K562 (cell line): ENCODE results near the gene ABHD18. TPM values are rescaled to one million over a fixed set of nuclear protein-coding genes. Genes with fewer than 3 reads are reported as not detected.

Source experiments
- ARID1B ChIP-seq: fragments of 450-650 bp; IDR thresholded peaks from 2 replicates; pipeline ENCODE4 v1.6.1; 2016; ENCODE audit warnings: antibody characterized with exemption, mild to moderate bottlenecking, inconsistent platforms
- BHLHE40 ChIP-seq: IDR thresholded peaks from 2 replicates; pipeline ENCODE4 v1.6.1; 2011; ENCODE audit warnings: low read length, improper control_type of control experiment
- HCFC1 ChIP-seq: IDR thresholded peaks from 2 replicates; pipeline ENCODE4 v1.6.1; 2012; ENCODE audit warnings: low read depth, low read length, improper control_type of control experiment
- HLTF ChIP-seq: fragments of 450-650 bp; IDR thresholded peaks from 2 replicates; pipeline ENCODE4 v1.6.1; 2016
- HMGN3 ChIP-seq: IDR thresholded peaks from 2 replicates; pipeline ENCODE4 v1.6.1; 2011; ENCODE audit warnings: borderline replicate concordance, low read depth, mild to moderate bottlenecking, mixed read lengths, low read length; ENCODE audit not compliant: insufficient read length; ENCODE audit errors: extremely low read depth
- NFRKB ChIP-seq: fragments of 450-650 bp; IDR thresholded peaks from 2 replicates; pipeline ENCODE4 v1.6.1; 2016; ENCODE audit warnings: low read depth
- SREBF1 ChIP-seq: fragments of 150-350 bp; IDR thresholded peaks from 2 replicates; pipeline ENCODE4 v1.6.1; 2014; ENCODE audit warnings: antibody characterized with exemption, low read depth, low read length, borderline replicate concordance
- SREBF2 ChIP-seq: sonication (generic); formaldehyde crosslinking; IDR thresholded peaks from 2 replicates; pipeline ENCODE4 v1.4.0; 2020; ENCODE audit warnings: mild to moderate bottlenecking, missing genetic modification reagents
- YY1 ChIP-seq, 3 experiments: IDR thresholded peaks; 2 replicates each; pipeline ENCODE4 v1.6.1; 2011; ENCODE audit warnings: low read length in 2 of 3, mild to moderate bottlenecking in 2 of 3, moderate library complexity in 2 of 3, borderline replicate concordance in 1 of 3, control low read depth in 1 of 3, low read depth in 1 of 3; ENCODE audit not compliant: insufficient read depth in 3 of 3, insufficient replicate concordance in 2 of 3, control insufficient read depth in 1 of 3, insufficient read length in 1 of 3; ENCODE audit errors: extremely low read depth in 1 of 3
- ZNF143 ChIP-seq: sonication (generic); formaldehyde crosslinking; IDR thresholded peaks from 2 replicates; pipeline ENCODE4 v1.9.0; 2022; ENCODE audit warnings: mild to moderate bottlenecking, missing genetic modification reagents
- polyA plus RNA-seq, 8 experiments: library from polyadenylated mRNA; depleted of rRNA in 4 of 8; stranded (reverse) in 5 of 8; unstranded in 3 of 8; fragments of >200 nt; fragmentation: Nextera tagmentation in 2 of 8; fragmentation: Illumina TruSeq in 1 of 8; extraction: Ambion mirVana in 2 of 8; extraction: Trizol in 1 of 8; gene quantifications; 2 replicates each; pipeline versions ENCODE4 v1.2.1 to v1.2.3, GENCODE V29; 2011 to 2014; ENCODE audit warnings: inconsistent platforms in 1 of 8, missing spikeins in 1 of 8
- total RNA-seq, 7 experiments: library from RNA; depleted of rRNA in 6 of 7; stranded (reverse); fragments of >200 nt in 6 of 7; fragmentation: Illumina TruSeq in 2 of 7; extraction: Trizol in 2 of 7; gene quantifications; 2 replicates each; pipeline versions ENCODE4 v1.2.1 to v1.2.3, GENCODE V29; 2011 to 2021; ENCODE audit warnings: low replicate concordance in 1 of 7
- TF ChIP-seq, protein P1 (sequence below): fragments of 200-600 bp; sonication (generic); IDR thresholded peaks from one replicate; pipeline ENCODE4 v1.6.1; 2012; ENCODE audit warnings: mild to moderate bottlenecking, low read depth, low read length, inconsistent platforms
- TF ChIP-seq, protein P2 (sequence below): fragments of 450-650 bp; conservative IDR thresholded peaks from 2 replicates; pipeline ENCODE4 v1.6.1; 2016; ENCODE audit warnings: missing genetic modification characterization, low read depth, mild to moderate bottlenecking, missing compliant biosample characterization, moderate library complexity
- TF ChIP-seq, protein P3 (sequence below): sonication (generic); formaldehyde crosslinking; IDR thresholded peaks from 2 replicates; pipeline ENCODE4 v1.8.0; 2023; ENCODE audit warnings: mild to moderate bottlenecking, missing genetic modification reagents

Gene ABHD18
- total and polyA plus RNA-seq, 9 of the 15 experiments (the other 6 are each of a cell fraction or from before 2014, with no cell fraction given) = 6.1 to 25.0 (median 16.0) TPM

GRCh38 chr4:128060699-128061565, 95.7 kb downstream of the ABHD18 start, which contains the start of gene LARP1B (continued):
- TF ChIP-seq, protein P1, sequence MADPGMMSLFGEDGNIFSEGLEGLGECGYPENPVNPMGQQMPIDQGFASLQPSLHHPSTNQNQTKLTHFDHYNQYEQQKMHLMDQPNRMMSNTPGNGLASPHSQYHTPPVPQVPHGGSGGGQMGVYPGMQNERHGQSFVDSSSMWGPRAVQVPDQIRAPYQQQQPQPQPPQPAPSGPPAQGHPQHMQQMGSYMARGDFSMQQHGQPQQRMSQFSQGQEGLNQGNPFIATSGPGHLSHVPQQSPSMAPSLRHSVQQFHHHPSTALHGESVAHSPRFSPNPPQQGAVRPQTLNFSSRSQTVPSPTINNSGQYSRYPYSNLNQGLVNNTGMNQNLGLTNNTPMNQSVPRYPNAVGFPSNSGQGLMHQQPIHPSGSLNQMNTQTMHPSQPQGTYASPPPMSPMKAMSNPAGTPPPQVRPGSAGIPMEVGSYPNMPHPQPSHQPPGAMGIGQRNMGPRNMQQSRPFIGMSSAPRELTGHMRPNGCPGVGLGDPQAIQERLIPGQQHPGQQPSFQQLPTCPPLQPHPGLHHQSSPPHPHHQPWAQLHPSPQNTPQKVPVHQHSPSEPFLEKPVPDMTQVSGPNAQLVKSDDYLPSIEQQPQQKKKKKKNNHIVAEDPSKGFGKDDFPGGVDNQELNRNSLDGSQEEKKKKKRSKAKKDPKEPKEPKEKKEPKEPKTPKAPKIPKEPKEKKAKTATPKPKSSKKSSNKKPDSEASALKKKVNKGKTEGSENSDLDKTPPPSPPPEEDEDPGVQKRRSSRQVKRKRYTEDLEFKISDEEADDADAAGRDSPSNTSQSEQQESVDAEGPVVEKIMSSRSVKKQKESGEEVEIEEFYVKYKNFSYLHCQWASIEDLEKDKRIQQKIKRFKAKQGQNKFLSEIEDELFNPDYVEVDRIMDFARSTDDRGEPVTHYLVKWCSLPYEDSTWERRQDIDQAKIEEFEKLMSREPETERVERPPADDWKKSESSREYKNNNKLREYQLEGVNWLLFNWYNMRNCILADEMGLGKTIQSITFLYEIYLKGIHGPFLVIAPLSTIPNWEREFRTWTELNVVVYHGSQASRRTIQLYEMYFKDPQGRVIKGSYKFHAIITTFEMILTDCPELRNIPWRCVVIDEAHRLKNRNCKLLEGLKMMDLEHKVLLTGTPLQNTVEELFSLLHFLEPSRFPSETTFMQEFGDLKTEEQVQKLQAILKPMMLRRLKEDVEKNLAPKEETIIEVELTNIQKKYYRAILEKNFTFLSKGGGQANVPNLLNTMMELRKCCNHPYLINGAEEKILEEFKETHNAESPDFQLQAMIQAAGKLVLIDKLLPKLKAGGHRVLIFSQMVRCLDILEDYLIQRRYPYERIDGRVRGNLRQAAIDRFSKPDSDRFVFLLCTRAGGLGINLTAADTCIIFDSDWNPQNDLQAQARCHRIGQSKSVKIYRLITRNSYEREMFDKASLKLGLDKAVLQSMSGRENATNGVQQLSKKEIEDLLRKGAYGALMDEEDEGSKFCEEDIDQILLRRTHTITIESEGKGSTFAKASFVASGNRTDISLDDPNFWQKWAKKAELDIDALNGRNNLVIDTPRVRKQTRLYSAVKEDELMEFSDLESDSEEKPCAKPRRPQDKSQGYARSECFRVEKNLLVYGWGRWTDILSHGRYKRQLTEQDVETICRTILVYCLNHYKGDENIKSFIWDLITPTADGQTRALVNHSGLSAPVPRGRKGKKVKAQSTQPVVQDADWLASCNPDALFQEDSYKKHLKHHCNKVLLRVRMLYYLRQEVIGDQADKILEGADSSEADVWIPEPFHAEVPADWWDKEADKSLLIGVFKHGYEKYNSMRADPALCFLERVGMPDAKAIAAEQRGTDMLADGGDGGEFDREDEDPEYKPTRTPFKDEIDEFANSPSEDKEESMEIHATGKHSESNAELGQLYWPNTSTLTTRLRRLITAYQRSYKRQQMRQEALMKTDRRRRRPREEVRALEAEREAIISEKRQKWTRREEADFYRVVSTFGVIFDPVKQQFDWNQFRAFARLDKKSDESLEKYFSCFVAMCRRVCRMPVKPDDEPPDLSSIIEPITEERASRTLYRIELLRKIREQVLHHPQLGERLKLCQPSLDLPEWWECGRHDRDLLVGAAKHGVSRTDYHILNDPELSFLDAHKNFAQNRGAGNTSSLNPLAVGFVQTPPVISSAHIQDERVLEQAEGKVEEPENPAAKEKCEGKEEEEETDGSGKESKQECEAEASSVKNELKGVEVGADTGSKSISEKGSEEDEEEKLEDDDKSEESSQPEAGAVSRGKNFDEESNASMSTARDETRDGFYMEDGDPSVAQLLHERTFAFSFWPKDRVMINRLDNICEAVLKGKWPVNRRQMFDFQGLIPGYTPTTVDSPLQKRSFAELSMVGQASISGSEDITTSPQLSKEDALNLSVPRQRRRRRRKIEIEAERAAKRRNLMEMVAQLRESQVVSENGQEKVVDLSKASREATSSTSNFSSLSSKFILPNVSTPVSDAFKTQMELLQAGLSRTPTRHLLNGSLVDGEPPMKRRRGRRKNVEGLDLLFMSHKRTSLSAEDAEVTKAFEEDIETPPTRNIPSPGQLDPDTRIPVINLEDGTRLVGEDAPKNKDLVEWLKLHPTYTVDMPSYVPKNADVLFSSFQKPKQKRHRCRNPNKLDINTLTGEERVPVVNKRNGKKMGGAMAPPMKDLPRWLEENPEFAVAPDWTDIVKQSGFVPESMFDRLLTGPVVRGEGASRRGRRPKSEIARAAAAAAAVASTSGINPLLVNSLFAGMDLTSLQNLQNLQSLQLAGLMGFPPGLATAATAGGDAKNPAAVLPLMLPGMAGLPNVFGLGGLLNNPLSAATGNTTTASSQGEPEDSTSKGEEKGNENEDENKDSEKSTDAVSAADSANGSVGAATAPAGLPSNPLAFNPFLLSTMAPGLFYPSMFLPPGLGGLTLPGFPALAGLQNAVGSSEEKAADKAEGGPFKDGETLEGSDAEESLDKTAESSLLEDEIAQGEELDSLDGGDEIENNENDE = no peak
- TF ChIP-seq HMGN3 (peak; percentile 91), HCFC1 (no peak), HLTF (no peak), BHLHE40 (peak; percentile 35), YY1 (IDR thresholded peaks at IDR 0.05; ENCODE audit: borderline replicate concordance in 1 of 3, control insufficient read depth in 1 of 3, extremely low read depth in 1 of 3, insufficient read depth in 3 of 3, insufficient read length in 1 of 3, insufficient replicate concordance in 2 of 3, low read depth in 1 of 3, low read length in 2 of 3) (peak; percentile 33 to 71 (median 63)), ZNF143 (CRISPR knock-in tag) (no peak), ARID1B (no peak), SREBF1 (no peak), NFRKB (peak; percentile 72; the same call in 1 of the 2 replicates), SREBF2 (CRISPR knock-in tag) (no peak)
- TF ChIP-seq, protein P2, sequence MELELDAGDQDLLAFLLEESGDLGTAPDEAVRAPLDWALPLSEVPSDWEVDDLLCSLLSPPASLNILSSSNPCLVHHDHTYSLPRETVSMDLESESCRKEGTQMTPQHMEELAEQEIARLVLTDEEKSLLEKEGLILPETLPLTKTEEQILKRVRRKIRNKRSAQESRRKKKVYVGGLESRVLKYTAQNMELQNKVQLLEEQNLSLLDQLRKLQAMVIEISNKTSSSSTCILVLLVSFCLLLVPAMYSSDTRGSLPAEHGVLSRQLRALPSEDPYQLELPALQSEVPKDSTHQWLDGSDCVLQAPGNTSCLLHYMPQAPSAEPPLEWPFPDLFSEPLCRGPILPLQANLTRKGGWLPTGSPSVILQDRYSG (tag) = no peak
- TF ChIP-seq, protein P3, sequence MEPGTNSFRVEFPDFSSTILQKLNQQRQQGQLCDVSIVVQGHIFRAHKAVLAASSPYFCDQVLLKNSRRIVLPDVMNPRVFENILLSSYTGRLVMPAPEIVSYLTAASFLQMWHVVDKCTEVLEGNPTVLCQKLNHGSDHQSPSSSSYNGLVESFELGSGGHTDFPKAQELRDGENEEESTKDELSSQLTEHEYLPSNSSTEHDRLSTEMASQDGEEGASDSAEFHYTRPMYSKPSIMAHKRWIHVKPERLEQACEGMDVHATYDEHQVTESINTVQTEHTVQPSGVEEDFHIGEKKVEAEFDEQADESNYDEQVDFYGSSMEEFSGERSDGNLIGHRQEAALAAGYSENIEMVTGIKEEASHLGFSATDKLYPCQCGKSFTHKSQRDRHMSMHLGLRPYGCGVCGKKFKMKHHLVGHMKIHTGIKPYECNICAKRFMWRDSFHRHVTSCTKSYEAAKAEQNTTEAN (CRISPR knock-in tag) = no peak
